GM19239 (cell line): Measurements from ENCODE around the gene ARL1.
"Not testable (repeated sequence)": the region's sequence is repeated elsewhere in the genome, so short reads cannot be mapped to it uniquely, and the experiment has no call there.

Source experiments
- DNase-seq: peaks from one replicate; pipeline ENCODE4 v3.0.0; 2011; ENCODE audit warnings: low spot score; ENCODE audit not compliant: insufficient read length
- FAIRE-seq: peaks from 2 replicates; lab custom pipeline; 2011; peaks lifted over from hg19 to GRCh38; lab: Jason Lieb, UNC

The ARL1 gene

DNA sequence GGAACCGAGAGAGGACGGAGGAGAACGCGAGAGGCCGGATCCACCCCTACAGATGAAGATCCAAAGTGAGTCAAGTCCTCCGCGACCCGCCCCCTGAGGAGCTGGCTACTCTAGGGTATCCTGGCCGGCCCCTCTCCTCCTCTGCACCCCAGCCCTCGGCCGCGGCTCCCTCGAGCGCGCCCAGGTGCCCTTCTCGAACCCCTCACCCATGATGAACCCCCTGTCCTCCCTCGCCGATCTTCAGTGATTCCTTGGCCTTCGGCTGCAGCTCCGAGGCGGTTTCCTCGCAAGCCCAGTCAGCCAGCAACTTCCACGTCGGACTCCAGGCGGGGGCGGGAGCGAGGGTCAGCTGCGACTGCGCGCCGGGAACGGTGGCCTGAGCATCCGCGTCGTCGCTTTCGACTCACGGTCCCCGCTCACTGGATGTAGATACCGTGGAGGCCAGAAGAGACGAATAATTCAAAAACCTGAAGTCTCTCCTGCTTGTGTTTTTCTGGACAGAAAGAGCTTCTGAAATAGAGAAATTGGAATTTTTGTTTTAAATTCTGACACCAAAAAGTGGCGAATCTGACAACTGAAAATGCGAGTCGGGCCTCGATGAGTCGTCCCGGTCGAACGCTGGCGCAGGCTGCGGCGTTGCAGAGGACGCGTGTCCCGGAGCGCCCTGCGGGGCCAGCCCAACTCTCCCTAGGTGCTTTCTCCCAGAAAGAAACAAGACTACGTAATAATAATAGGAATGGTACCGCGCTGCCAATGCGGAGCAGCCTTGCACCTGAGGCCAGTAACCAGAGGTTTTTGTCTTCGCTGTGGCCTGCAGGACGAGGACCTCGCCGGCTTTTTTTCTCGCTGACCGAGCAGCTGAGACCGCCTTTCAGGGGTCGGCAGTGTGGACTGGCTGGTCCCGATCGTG, at the start of gene ARL1:
Gene ARL1, minus strand, starts transcription at position 337 of the 910 bp plus-strand sequence. Its CDS starts 127 bp downstream, at position 210.
- FAIRE-seq, result peak; percentile 73

DNA sequence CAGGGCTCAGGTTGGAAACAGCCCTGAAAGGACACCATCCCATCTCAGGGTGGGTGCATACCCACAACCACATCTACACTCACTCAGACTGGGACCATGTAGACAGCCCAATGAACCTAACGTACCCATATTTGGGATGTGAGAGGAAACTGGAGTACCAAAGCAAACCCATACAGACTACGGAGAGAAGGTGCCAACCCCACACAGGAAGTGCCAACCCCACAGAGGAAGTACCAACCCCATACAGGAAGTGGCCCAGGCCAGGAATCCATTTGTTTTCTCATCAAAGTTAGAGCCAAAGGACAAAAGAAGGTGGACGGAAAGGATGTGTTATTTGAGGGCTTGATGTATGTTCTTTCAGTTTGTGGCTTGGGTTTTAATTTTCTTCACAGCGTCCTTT, 48.1 kb upstream of the ARL1 start:
- no peak for DNase-seq
- no peak for FAIRE-seq

More for the DNA sequence above, at the start of gene ARL1:
- peak; percentile 58 for DNase-seq

DNA sequence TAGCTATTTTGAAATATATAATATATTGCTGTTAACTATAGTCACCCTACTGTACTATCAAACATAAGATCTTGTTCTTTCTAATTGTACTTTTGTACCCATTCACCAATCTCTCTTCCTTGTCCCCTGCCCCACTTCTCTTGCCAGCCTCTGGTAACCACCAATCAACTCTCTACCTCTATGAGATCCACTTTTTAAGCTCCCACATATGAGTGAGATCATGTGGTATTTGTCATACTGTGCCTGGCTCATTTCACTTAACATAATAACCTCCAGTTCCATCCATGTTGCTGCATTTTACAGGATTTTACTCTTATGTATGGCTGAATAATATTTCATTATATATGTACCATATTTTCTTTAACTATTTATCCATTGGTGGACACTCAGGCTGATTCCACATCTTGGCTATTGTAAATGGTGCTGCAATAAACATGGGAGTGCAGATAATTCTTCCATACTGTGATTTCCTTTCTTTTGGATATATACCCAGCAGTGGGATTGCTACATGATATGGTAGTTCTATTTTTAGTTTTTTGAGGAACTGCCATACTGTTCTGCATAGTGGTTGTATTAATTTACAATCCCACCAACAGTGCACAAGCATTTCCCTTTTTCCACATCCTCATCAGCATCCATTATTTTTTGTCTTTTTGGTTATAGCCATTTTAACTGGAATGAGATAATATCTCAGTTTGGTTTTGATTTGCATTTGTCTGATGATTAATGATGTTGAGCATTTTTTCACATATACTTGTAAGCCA, 34.1 kb upstream of the ARL1 start:
- DNase-seq (no peak), FAIRE-seq (no peak)

DNA sequence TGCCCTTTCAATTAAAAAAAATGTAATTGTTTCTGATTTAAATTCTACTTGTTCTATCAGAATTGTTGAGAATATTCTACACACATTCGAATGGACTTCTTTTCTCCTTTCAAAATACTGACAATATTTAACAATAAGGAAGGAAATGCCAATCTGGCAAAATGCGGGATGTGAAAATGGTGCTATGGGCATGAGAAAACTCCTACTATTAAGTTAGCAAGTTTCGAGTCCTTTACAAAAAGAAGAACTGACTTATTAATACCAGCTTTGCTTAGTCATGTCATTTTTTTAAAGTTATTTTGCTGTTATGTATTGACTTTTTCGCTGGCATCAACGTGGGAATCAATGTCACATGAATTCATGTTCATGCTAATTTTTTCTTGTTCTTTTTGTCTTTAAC, 31.7 kb upstream of the ARL1 start:
- no peak for DNase-seq
- FAIRE-seq, result no peak

DNA sequence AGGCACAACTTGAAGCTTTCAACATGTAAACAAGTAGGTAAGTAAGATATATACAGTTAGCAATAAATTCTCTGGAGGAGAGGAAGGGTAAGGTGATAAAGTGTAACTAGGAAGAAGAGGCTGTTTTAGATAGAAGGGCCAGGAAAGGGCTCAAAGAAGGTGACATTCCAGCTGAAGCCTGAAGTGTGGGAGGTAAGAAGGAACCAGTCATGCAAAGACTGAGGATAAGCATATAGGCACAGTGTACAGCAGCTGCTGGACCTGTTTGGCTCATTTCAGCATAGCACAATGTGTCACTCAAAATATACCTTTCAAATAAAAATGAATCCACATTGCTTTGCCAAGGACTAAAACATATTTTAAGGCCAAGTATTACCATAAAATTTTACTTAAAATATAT, 28.6 kb upstream of the ARL1 start:
- DNase-seq (no peak), FAIRE-seq (no peak)

DNA sequence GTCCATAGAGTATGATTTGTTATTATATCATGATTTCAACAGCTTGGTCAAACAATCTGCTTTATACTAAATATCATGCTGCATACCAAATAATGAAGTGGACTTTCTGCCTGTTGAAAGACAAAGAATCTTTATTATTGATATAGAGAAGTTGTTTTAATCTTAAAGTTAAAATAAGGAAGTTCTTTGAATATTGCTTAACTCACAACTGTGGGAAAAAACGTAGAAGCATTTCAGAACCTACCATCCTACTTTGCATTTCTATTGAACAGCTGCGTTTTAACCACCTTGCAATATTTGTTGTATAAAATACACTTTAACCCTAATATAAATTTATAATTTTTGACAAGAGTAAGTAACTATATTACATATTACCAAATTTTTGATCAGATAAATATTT, 22.9 kb upstream of the ARL1 start:
- FAIRE-seq (no peak), DNase-seq (no peak)

DNA sequence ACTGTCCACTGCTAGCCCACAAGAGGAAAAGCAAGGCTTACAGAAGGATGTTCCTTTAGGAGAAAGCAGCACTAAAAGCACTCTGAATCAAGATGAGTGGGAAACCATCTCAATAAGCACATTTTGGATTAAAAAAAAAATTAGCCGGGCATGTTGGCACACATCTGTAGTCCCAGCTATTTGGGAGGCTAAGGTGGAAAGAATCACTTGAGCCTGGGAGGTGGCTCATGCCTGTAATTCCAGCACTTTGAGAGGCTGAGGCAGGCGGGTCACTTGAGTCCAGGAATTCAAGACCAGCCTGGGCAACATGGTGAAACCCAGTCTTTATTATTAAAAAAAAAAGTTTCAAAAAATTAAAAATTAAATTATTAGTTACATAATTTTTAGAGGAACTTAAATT, 17.0 kb upstream of the ARL1 start:
- no peak for FAIRE-seq

DNA sequence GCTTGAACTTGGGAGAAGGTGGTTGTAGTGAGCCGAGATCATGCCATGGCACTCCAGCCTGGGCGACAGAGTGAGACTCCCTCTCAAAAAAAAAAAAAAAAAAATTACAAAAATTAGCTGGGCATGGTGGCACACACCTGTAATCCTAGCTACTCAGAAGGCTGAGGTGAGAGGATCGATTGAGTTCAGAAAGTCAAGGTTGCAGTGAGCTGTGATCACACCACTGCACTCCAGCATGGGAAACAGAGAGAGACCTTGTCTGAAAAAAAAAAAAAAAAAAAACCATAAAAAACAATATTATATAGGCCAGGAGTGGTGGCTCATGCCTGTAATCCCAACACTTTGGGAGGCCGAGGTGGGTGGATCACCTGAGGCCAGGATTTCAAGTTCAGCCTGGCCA, 14.5 kb upstream of the ARL1 start:
- DNase-seq, FAIRE-seq: not testable (repeated sequence)

More for the DNA sequence above, 17.0 kb upstream of the ARL1 start:
- DNase-seq, result no peak

DNA sequence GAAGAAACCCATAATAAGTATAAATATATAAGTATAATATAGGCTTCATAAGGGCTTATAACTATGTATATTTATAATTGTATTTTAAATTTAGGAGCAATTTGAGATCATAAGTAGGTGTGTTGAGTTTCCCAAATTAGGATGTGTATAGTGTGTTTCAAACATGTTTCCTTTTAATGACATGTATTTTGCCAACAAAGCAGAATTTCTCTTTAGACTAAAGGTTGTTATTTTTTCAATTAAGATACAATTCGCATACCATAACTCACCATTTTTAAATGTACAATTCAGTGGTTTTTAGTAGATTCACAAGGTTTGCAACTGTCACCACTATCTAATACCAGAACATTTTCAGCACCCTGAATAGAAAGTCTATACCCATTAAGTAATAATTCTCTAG, 7.7 kb upstream of the ARL1 start:
- no peak for FAIRE-seq

DNA sequence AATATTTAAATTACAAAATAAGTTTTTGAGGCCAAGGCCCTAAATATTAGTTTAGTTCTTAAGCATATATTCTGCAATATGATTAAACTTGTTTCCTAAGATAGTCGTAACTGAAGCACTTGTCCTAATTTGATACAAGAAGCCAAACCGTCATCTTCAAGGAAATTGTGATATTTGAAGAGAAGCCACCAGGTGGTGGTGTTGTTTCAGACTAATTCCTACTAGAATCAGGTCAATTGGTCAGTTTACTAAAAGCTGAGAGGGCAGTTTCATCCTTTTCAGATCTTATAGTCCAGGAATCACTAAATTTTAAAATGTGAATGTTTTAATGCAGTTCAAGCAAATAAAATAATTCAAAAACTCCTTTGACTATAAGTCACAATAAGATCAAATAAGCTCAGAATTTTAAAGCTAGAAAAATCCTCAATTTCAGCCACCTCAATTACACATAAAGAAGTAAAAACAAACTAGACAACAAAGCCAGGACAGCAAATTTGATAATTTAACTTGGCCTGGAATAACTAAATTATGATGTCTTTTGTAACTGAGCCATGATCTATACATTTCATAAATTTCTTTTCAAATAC, 7.1 kb upstream of the ARL1 start:
- DNase-seq (peak; percentile 18), FAIRE-seq (peak; percentile 64)

More for the DNA sequence above, 7.7 kb upstream of the ARL1 start:
- no peak for DNase-seq

DNA sequence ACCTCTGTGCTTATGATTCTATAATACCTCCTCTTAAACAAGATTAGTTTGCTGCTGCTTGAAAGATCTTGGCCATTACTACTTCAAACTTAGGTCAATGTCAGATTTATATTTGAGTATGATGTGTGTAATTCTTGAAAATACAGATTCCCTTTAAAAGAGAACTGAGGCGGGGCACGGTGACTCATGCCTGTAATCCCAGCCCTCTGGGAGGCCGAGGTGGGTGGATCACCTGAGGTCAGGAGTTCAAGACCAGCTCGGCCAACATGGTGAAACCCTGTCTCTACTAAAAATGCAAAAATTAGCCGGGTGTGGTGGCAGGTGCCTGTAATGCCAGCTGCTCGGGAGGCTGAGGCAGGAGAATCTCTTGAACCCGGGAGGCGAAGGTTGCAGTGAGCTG, 2.6 kb upstream of the ARL1 start:
- FAIRE-seq, DNase-seq: not testable (repeated sequence)

DNA sequence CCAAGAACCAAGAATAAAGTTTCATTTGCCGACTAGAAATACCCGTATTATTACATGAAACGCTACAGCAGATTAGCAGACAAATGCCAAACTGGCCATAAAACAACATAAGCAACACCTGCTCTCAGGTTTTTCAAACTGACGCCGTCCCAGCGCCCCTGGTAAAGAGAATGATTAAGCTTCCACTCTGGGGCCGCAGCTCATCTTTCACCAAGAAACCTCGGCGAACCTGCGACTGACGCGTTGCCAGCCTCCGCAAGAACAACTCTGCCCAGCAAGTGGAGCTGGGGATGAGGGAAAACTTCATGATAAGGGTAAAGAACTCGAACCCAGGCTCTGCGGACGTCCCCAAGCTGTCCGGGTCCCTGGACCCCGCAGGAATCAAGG, 530 bp downstream of the ARL1 start:
- DNase-seq (no peak), FAIRE-seq (peak; percentile 8)

DNA sequence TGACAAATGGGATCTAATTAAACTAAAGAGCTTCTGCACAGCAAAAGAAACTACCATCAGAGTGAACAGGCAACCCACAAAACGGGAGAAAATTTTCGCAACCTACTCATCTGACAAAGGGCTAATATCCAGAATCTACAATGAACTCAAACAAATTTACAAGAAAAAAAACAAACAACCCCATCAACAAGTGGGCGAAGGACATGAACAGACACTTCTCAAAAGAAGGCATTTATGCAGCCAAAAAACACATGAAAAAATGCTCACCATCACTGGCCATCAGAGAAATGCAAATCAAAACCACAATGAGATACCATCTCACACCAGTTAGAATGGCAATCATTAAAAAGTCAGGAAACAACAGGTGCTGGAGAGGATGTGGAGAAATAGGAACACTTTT, 16.4 kb downstream of the ARL1 start:
- DNase-seq, result not testable (repeated sequence)

DNA sequence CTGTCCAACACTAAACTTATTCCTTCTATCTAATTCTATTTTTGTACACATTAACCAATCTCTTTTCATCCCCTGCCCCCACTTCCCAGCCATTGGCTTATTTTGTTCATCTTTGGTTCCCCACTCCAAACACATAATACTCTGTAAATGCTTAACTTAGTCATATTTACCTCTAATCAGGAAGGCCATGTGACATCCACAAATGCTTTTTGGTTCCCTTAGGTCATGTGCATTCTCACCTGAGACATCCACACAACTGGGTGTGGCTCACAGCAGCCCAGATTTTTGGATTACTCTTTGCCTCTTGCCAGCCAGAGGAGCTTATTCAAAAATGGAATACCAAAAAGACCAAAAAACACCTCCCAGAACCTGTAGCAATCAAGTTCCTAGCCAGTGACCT, 28.4 kb downstream of the ARL1 start:
- DNase-seq, result no peak
- no peak for FAIRE-seq

More for the DNA sequence above, 16.4 kb downstream of the ARL1 start:
- not testable (repeated sequence) for FAIRE-seq

DNA sequence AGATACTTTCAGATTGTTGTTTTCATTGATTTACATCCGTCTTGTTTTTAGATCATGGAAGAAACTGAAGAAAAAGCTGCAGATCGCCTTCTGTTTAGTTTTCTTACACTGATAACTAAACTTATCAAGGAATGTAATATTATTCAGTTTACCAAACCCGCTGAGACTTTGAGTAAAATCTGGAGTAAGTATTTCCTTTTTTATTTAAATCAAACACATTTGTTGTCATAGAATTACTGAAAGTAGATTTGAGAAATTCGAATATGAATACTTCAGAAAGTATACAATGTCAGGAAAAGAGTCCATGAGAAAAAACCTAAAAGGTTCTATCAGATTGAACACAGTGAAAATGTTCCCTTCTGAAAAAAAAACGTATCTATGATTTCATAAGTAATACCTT, 32.0 kb downstream of the ARL1 start:
- no peak for DNase-seq
- FAIRE-seq, result no peak

DNA sequence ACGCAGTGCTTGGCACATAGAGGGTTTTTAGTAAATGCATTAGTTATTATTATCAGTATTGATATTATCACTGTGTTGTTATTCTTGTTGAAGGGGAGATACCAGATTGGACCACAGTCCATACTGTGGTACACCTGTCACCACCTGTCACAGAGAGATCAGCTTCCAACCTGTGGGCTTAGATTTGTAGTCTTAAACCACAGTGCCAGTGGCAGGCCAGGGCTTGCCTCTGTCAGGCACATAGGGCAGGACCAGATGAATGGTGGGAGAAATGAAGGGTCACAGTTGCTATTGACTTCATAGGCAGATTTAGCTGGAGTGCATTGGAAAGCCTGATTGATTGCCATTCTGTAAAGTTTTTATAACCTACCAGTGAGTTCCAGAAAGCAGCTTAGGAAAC, 35.1 kb downstream of the ARL1 start:
- FAIRE-seq (no peak), DNase-seq (no peak)

DNA sequence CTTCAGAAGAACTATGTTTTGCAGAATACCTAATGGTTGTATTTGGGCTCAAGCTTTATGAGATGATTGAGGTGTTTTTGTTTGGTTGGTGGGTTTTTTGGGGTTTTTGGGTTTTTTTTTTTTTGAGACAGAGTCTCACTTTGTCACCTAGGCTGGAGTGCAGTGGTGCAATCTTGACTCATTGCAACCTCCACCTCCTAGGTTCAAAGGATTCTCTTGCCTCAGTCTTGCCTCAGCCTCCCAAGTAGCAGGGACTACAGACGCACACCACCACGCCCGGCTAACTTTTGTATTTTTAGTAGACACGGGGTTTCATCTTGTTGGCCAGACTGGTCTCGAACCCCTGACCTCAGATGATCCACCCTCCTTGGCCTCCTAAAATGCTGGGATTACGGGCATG, 39.6 kb downstream of the ARL1 start:
- DNase-seq (no peak), FAIRE-seq (no peak)

DNA sequence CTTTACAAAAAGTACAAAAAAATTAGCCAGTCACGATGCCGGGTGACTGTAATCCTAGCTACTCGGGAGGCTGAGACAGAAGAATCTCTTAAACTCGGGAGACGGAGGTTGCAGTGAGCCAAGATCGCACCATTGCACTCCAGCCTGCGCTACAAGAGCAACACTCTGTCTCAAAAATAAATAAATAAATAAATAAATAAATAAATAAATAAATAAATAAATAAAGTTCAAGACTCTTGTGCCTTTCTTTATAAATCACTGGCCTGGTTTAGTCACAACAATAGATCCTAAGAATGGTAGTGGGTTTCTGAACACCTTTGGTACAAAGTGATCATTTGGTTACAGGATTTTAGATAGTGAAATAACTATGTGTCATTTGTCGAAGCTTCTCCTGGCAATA, 46.1 kb downstream of the ARL1 start:
- DNase-seq (no peak), FAIRE-seq (no peak)

DNA sequence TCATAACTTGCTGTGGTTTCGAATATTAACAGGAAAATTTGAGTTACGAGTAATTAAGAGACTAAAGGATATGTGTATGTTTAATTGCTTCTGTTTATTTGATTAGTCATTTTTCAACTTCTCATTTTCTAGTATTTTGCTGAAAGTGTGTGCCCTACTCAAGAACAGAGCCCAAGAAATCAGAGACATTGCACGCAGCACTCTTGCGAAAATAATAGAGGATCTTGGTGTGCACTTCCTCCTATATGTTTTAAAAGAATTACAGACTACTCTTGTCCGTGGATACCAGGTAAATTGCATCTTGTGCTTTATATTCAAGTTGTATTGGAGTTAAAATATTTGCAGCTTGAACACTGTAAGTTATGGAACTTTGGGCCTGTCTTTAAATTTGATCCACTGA, 50.8 kb downstream of the ARL1 start:
- DNase-seq, result no peak
- no peak for FAIRE-seq

DNA sequence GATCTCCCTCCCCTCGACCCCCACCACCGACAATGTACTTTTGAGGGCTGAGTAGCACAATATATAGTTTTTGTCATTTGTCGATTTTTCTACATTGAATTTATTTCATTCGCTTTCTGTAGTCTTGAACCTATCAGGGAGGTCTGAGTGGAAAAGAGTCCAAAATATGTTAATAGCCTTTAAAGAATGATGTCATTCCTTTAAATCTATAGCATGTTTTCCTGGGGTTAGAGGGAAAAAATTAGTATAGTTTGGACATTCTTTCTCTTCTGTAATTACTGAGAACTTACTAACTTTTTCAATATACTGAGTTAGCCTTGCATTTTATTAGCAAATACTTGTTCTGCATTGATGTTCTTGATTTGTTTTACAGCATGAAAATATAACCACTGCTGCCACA, 55.9 kb downstream of the ARL1 start:
- FAIRE-seq, result no peak

DNA sequence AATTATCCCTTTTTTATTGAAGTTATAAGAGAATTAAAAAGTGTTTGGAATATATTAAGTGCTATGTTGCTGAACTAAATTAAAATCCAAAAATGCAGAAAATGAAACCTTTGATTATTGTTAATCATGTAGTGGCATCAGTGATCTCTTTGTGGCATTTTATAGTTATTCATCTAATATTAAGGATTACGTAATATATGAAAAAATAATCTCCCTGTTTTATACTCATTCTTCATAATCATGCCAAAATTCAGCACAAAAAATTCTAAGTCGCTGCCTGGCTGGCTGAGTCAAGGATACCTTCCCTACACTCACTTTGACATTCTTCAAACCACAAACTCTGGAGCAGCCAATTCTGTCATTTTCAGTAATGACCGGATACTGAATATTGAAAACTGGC, 63.7 kb downstream of the ARL1 start:
- FAIRE-seq (no peak), DNase-seq (no peak)

More for the DNA sequence above, 55.9 kb downstream of the ARL1 start:
- DNase-seq, result no peak
